ENCODE data around the gene CHST3.
"Not testable (repeated sequence)": the region's sequence is repeated elsewhere in the genome, so short reads cannot be mapped to it uniquely, and the experiment has no call there.

The CHST3 gene

GRCh38 chr10:71950683-71951082, 13.5 kb upstream of the CHST3 start:
- DNase-seq = no peak

GRCh38 chr10:71952745-71953144, 11.4 kb upstream of the CHST3 start:
- no peak for DNase-seq

- no peak for DNase-seq
Observed at GRCh38 chr10:71957546-71958275, 6.5 kb upstream of the CHST3 start.

GRCh38 chr10:71959526-71959925, 4.7 kb upstream of the CHST3 start:
- no peak for DNase-seq

GRCh38 chr10:71961831-71962230, 2.4 kb upstream of the CHST3 start:
- DNase-seq = no peak

- no peak for DNase-seq
Observed at GRCh38 chr10:71962901-71963300, 1.3 kb upstream of the CHST3 start.

- DNase-seq = no peak
Observed at GRCh38 chr10:71963351-71964097, 671 bp upstream of the CHST3 start.

- DNase-seq = no peak
Observed at GRCh38 chr10:71964743-71965515, 734 bp downstream of the CHST3 start.

- no peak for DNase-seq
Observed at GRCh38 chr10:71965623-71966022, 1.4 kb downstream of the CHST3 start.

GRCh38 chr10:71966046-71967004, 2.1 kb downstream of the CHST3 start:
- no peak for DNase-seq

GRCh38 chr10:71967958-71968357, 3.8 kb downstream of the CHST3 start:
- DNase-seq = not testable (repeated sequence)

GRCh38 chr10:71968553-71969474, 4.6 kb downstream of the CHST3 start:
- no peak for DNase-seq

GRCh38 chr10:71969929-71970328, 5.7 kb downstream of the CHST3 start:
- no peak for DNase-seq

- no peak for DNase-seq
Observed at GRCh38 chr10:71970331-71970730, 6.1 kb downstream of the CHST3 start.

GRCh38 chr10:71970869-71971268, 6.7 kb downstream of the CHST3 start:
- no peak for DNase-seq

GRCh38 chr10:71971311-71971731, 7.1 kb downstream of the CHST3 start:
- no peak for DNase-seq

- DNase-seq = no peak
Observed at GRCh38 chr10:71971769-71972555, 7.8 kb downstream of the CHST3 start.

- no peak for DNase-seq
Observed at GRCh38 chr10:71972746-71973695, 8.8 kb downstream of the CHST3 start.
